H9 (cell line): ENCODE measurements around the gene SLC23A1. TPM values are rescaled to one million over a fixed set of nuclear protein-coding genes. Genes with fewer than 3 reads are reported as not detected.

Experiments used
- DNase-seq: peaks from one replicate; pipeline ENCODE4 v3.0.0-alpha.2; 2017
- H2AFZ ChIP-seq: one replicate; pipeline ENCODE4 v1.6.1; 2013; ENCODE audit warnings: mild to moderate bottlenecking, low read length, control low read depth, moderate library complexity
- H2AK5ac ChIP-seq: 2 replicates; pipeline ENCODE4 v1.6.1; 2013; ENCODE audit warnings: low read length, control low read depth, mixed read lengths; ENCODE audit not compliant: insufficient read length
- H2BK120ac ChIP-seq: one replicate; pipeline ENCODE4 v1.6.1; 2013; ENCODE audit warnings: low read depth, mild to moderate bottlenecking, low read length, control low read depth, inconsistent platforms; ENCODE audit not compliant: poor library complexity, severe bottlenecking
- H2BK12ac ChIP-seq: 2 replicates; pipeline ENCODE4 v1.6.1; 2013; ENCODE audit warnings: low read length, control low read depth, mixed read lengths, low read depth; ENCODE audit not compliant: insufficient read length
- H2BK15ac ChIP-seq: 2 replicates; pipeline ENCODE4 v1.6.1; 2013; ENCODE audit warnings: low read depth, low read length, control low read depth
- H2BK20ac ChIP-seq: one replicate; pipeline ENCODE4 v1.6.1; 2013; ENCODE audit warnings: low read depth, mild to moderate bottlenecking, low read length, control low read depth, inconsistent platforms; ENCODE audit not compliant: poor library complexity, severe bottlenecking
- H2BK5ac ChIP-seq: 2 replicates; pipeline ENCODE4 v1.6.1; 2013; ENCODE audit warnings: low read length, control low read depth, mixed read lengths; ENCODE audit not compliant: insufficient read length
- H3K14ac ChIP-seq: 2 replicates; pipeline ENCODE4 v1.6.1; 2013; ENCODE audit warnings: low read length, control low read depth; ENCODE audit not compliant: insufficient read depth
- H3K18ac ChIP-seq: 2 replicates; pipeline ENCODE4 v1.6.1; 2013; ENCODE audit warnings: low read depth, mild to moderate bottlenecking, mixed read lengths, low read length, control low read depth; ENCODE audit not compliant: insufficient read length
- H3K23ac ChIP-seq: 2 replicates; pipeline ENCODE4 v1.6.1; 2013; ENCODE audit warnings: low read length, control low read depth, mixed read lengths, low read depth; ENCODE audit not compliant: insufficient read length
- H3K23me2 ChIP-seq: 2 replicates; pipeline ENCODE4 v1.6.1; 2013; ENCODE audit warnings: low read depth, mild to moderate bottlenecking, mixed read lengths, low read length, control low read depth; ENCODE audit not compliant: insufficient read length, poor library complexity, severe bottlenecking
- H3K27ac ChIP-seq: 2 replicates; pipeline ENCODE4 v1.5.1; 2013; ENCODE audit warnings: low read length, control low read depth, mixed read lengths, low read depth; ENCODE audit not compliant: insufficient read length
- H3K27me3 ChIP-seq: 2 replicates; pipeline ENCODE4 v1.6.1; 2013; ENCODE audit warnings: low read length, control low read depth, inconsistent platforms; ENCODE audit not compliant: insufficient read depth
- H3K4ac ChIP-seq: 2 replicates; pipeline ENCODE4 v1.6.1; 2013; ENCODE audit warnings: low read depth, mild to moderate bottlenecking, control low read depth, inconsistent platforms, low read length, moderate library complexity
- H3K4me1 ChIP-seq: 2 replicates; pipeline ENCODE4 v1.6.1; 2013; ENCODE audit warnings: low read length, control low read depth, inconsistent platforms; ENCODE audit not compliant: insufficient read depth
- H3K4me2 ChIP-seq: 2 replicates; pipeline ENCODE4 v1.6.1; 2013; ENCODE audit warnings: low read length, control low read depth, mixed read lengths; ENCODE audit not compliant: insufficient read length, insufficient read depth
- H3K56ac ChIP-seq: 2 replicates; pipeline ENCODE4 v1.6.1; 2013; ENCODE audit warnings: low read depth, mild to moderate bottlenecking, mixed read lengths, low read length, control low read depth; ENCODE audit not compliant: insufficient read length
- H3K79me1 ChIP-seq: 2 replicates; pipeline ENCODE4 v1.6.1; 2013; ENCODE audit warnings: low read depth, mild to moderate bottlenecking, moderate library complexity, low read length, control low read depth, inconsistent platforms; ENCODE audit not compliant: insufficient read depth, poor library complexity, severe bottlenecking
- H3K79me2 ChIP-seq: 2 replicates; pipeline ENCODE4 v1.6.1; 2013; ENCODE audit warnings: low read length, control low read depth, inconsistent platforms; ENCODE audit not compliant: insufficient read depth
- H3K9ac ChIP-seq: 2 replicates; pipeline ENCODE4 v1.6.1; 2013; ENCODE audit warnings: low read length, control low read depth, mixed read lengths; ENCODE audit not compliant: insufficient read length; ENCODE audit errors: extremely low read depth
- H3K9me3 ChIP-seq: one replicate; pipeline ENCODE4 v1.6.1; 2013; ENCODE audit warnings: low read depth, low read length, inconsistent platforms; ENCODE audit not compliant: control insufficient read depth
- H3T11ph ChIP-seq: one replicate; pipeline ENCODE4 v1.6.1; 2013; ENCODE audit warnings: mild to moderate bottlenecking, low read length, control low read depth, inconsistent platforms
- H4K20me1 ChIP-seq: one replicate; pipeline ENCODE4 v1.6.1; 2013; ENCODE audit not compliant: control insufficient read depth, insufficient read length, insufficient read depth
- H4K5ac ChIP-seq: 2 replicates; pipeline ENCODE4 v1.6.1; 2013; ENCODE audit warnings: low read depth, mild to moderate bottlenecking, mixed read lengths, low read length, control low read depth; ENCODE audit not compliant: insufficient read length
- H4K8ac ChIP-seq: replicated peaks from 2 replicates; pipeline ENCODE4 v1.6.1; 2013; ENCODE audit warnings: low read length, control low read depth, mixed read lengths, low read depth; ENCODE audit not compliant: insufficient read length
- H4K91ac ChIP-seq: 2 replicates; pipeline ENCODE4 v1.6.1; 2013; ENCODE audit warnings: low read depth, mild to moderate bottlenecking, moderate library complexity, mixed read lengths, low read length, control low read depth; ENCODE audit not compliant: insufficient read length
- H3K27ac Mint-ChIP-seq, 3 experiments: 2 replicates in 2 of 3; 3 replicates in 1 of 3; pipeline ENCODE4 v1.8.0; 2020 to 2021; ENCODE audit warnings: mixed read lengths in 3 of 3, mild to moderate bottlenecking in 1 of 3, moderate library complexity in 1 of 3
- H3K27me3 Mint-ChIP-seq: 2 replicates; pipeline ENCODE4 v1.8.0; 2021; ENCODE audit warnings: low read depth, mild to moderate bottlenecking, moderate library complexity, mixed read lengths
- H3K36me3 Mint-ChIP-seq, 3 experiments: 2 replicates in 2 of 3; 3 replicates in 1 of 3; pipeline ENCODE4 v1.8.0; 2020 to 2021; ENCODE audit warnings: low read depth in 3 of 3, mixed read lengths in 3 of 3; ENCODE audit not compliant: insufficient read depth in 1 of 3
- H3K4me1 Mint-ChIP-seq, 2 experiments: 2 replicates each; pipeline ENCODE4 v1.8.0; 2020; ENCODE audit warnings: mixed read lengths in 2 of 2
- H3K4me3 Mint-ChIP-seq, 2 experiments: 2 replicates in 1 of 2; 3 replicates in 1 of 2; pipeline ENCODE4 v1.8.0; 2020 to 2021; ENCODE audit warnings: mild to moderate bottlenecking in 2 of 2, mixed read lengths in 2 of 2, moderate library complexity in 1 of 2
- H3K9me3 Mint-ChIP-seq, 2 experiments: 2 replicates in 1 of 2; 3 replicates in 1 of 2; pipeline ENCODE4 v1.8.0; 2020; ENCODE audit warnings: mild to moderate bottlenecking in 2 of 2, mixed read lengths in 2 of 2, moderate library complexity in 1 of 2
- WGBS: extraction: QIAGEN DNeasy Blood & Tissue Kit; methylation state at CpG from one replicate; pipeline ENCODE4 v1.1.7; 2013; ENCODE audit warnings: missing lambda C conversion rate, low lambda C conversion rate, mixed read lengths; ENCODE audit not compliant: insufficient read length; ENCODE audit errors: extremely low coverage; 5-methylcytosine and 5-hydroxymethylcytosine counted together
- total RNA-seq: library from RNA; stranded (reverse); gene quantifications from 2 replicates; pipeline ENCODE4 v1.2.1, GENCODE V29; 2021
- TF ChIP-seq, protein P1 (sequence below): fragments of 200-600 bp; sonication (generic); conservative IDR thresholded peaks from 3 replicates; pipeline ENCODE4 v1.8.0; 2021; ENCODE audit warnings: antibody characterized with exemption, mild to moderate bottlenecking

Gene SLC23A1
- total RNA-seq, 1 experiment from 2014 or later: not detected

- Histone ChIP-seq H3K4ac (no peak overlapping the region), H2BK15ac (no peak overlapping the region), H3T11ph (no peak overlapping the region), H2BK12ac (no peak overlapping the region), H4K5ac (no peak overlapping the region), H3K18ac (no peak overlapping the region), H3K79me2 (no peaks in the 10 kb centered on the region), H2BK120ac (no peak overlapping the region), H3K9me3 (no peaks in the 10 kb centered on the region), H3K79me1 (no peaks in the 10 kb centered on the region), H3K23me2 (no peaks in the 10 kb centered on the region), H2AFZ (no peak overlapping the region), H3K4me2 (no peak overlapping the region), H4K91ac (no peak overlapping the region), H4K8ac (no peak overlapping the region), H4K20me1 (no peaks in the 10 kb centered on the region), H3K9ac (no peak overlapping the region), H3K27me3 (no peaks in the 10 kb centered on the region), H2BK20ac (no peak overlapping the region), H3K4me1 (no peaks in the 10 kb centered on the region), H3K23ac (no peak overlapping the region), H2AK5ac (no peak overlapping the region), H3K14ac (no peak overlapping the region), H3K56ac (no peak overlapping the region), H2BK5ac (no peak overlapping the region), H3K27ac (no peak overlapping the region)
- H3K9me3 Mint-ChIP-seq: no peaks in the 10 kb centered on the region
- peaks cover 1 to 14% (median 2%) of the 10 kb centered on the region in 3 experiments; a peak in 6 of 7 replicates for H3K36me3 Mint-ChIP-seq
- no peak overlapping the region for H3K4me3 Mint-ChIP-seq
- TF ChIP-seq, protein P1, sequence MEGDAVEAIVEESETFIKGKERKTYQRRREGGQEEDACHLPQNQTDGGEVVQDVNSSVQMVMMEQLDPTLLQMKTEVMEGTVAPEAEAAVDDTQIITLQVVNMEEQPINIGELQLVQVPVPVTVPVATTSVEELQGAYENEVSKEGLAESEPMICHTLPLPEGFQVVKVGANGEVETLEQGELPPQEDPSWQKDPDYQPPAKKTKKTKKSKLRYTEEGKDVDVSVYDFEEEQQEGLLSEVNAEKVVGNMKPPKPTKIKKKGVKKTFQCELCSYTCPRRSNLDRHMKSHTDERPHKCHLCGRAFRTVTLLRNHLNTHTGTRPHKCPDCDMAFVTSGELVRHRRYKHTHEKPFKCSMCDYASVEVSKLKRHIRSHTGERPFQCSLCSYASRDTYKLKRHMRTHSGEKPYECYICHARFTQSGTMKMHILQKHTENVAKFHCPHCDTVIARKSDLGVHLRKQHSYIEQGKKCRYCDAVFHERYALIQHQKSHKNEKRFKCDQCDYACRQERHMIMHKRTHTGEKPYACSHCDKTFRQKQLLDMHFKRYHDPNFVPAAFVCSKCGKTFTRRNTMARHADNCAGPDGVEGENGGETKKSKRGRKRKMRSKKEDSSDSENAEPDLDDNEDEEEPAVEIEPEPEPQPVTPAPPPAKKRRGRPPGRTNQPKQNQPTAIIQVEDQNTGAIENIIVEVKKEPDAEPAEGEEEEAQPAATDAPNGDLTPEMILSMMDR: no peak
- H3K4me1 Mint-ChIP-seq: peaks cover 15 to 19% of the 10 kb centered on the region in 2 experiments; a peak in 3 of 4 replicates
- no peaks in the 10 kb centered on the region for H3K27me3 Mint-ChIP-seq
- WGBS: no CpG with 5 or more reads among the region's 3 CpGs
- no peak overlapping the region; a peak in 1 of 7 replicates for H3K27ac Mint-ChIP-seq
- no peak for DNase-seq
Measured at GRCh38 chr5:139377226-139377625, 5.9 kb downstream of the SLC23A1 start.
